ENCODE measurements around the gene TJP3.

TJP3 gene

DNA sequence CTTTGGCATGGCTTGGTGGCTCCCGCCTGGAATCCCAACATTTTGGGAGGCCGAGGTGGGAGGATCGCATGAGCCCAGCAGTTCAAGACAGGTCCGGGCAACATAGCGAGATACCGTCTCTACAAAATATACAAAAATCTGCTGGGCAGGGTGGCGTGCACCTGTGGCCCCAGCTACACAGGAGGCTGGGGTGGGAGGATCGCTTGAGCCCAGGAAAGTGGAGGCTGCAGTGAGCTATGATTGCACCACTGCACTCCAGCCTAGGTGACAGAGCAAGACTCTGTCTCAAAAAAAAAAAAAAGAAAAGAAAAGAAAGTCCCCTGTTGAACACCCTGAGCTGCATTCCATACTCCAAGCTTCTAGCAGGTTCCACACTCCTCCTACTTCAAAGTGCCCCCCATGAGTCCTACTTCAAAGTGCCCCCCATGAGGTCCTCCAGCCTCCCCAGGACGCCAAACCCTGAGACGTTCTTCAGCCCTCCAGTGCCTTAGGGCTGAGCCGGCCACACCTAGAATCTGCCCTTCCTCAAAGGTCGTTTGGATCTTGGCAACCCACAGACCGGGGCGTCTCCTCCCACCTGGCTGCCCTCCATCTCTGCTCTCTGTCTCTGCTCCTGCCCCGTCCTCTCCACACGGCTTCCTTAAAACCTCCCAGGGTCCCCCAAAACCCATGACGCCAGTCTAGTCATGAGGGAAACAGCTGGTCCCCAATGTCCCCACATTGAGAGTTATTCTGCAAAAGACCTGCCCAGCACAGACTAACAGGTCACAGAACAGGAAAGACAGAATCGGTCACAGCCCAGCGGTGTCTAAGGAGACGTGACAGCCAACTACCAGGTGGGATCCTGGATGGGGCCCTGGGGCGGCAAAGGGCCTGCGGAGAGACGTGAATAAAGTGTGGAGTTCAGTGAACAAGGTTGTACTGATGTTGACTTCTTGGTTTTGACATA, 4.8 kb downstream of the TJP3 start:
- Histone ChIP-seq H3F3A (ENCODE audit: control insufficient read depth, insufficient read depth) (no peaks in the 10 kb centered on the region), H3K27ac (ENCODE audit: low read depth, low read length) (no peak overlapping the region), H3K36me3 (ENCODE audit: control insufficient read depth, low read length) (no peaks in the 10 kb centered on the region), H3K4me3 (ENCODE audit: low read length) (no peak overlapping the region), H3K27me3 (ENCODE audit: control insufficient read depth, low read length) (peaks cover 6% of the 10 kb centered on the region; the same call in 1 of the 2 replicates), H3K9me2 (replicated peaks; ENCODE audit: control insufficient read depth, low read length) (no peaks in the 10 kb centered on the region), H3K79me2 (ENCODE audit: control insufficient read depth, low read length) (no peaks in the 10 kb centered on the region), H4K20me1 (ENCODE audit: control insufficient read depth, insufficient read depth, low read depth, low read length) (no peaks in the 10 kb centered on the region), H3K4me2 (ENCODE audit: low read length) (no peak overlapping the region), H3K9me3 (ENCODE audit: control insufficient read depth, insufficient read depth, low read length) (no peaks in the 10 kb centered on the region), H3K4me1 (ENCODE audit: control insufficient read depth, low read length) (no peaks in the 10 kb centered on the region)
- TF ChIP-seq EZH2phosphoT487 (IDR thresholded peaks at IDR 0.05; ENCODE audit: borderline replicate concordance, low read length) = no peak
- TF ChIP-seq, protein P1, sequence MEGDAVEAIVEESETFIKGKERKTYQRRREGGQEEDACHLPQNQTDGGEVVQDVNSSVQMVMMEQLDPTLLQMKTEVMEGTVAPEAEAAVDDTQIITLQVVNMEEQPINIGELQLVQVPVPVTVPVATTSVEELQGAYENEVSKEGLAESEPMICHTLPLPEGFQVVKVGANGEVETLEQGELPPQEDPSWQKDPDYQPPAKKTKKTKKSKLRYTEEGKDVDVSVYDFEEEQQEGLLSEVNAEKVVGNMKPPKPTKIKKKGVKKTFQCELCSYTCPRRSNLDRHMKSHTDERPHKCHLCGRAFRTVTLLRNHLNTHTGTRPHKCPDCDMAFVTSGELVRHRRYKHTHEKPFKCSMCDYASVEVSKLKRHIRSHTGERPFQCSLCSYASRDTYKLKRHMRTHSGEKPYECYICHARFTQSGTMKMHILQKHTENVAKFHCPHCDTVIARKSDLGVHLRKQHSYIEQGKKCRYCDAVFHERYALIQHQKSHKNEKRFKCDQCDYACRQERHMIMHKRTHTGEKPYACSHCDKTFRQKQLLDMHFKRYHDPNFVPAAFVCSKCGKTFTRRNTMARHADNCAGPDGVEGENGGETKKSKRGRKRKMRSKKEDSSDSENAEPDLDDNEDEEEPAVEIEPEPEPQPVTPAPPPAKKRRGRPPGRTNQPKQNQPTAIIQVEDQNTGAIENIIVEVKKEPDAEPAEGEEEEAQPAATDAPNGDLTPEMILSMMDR (IDR thresholded peaks at IDR 0.05; ENCODE audit: low read depth, low read length, poor library complexity, severe bottlenecking) = no peak

DNA sequence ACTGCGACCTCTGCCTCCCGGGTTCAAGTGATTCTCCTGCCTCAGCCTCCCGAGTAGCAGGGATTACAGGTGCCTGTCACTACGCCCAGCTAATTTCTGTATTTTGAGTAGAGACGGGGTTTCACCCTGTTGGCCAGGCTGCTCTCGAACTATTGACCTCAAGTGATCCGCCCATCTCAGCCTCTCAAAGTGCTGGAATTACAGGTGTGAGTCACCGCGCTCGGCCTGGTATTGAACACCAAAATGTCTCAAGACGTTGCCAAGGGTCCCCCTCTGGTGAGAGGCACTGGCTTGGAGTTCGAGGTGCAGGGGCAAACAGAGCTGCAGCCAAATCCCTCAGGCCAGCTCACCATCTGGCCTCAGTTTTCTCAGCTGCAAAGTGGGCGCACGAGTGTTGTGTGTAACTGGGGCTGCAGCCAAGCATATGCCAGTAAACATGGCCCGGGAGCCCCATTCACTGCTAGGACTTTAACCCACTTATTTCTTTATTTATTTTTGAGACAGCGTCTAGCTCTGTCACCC, 8.0 kb downstream of the TJP3 start:
- TF ChIP-seq, protein P1 (IDR thresholded peaks at IDR 0.05; ENCODE audit: low read depth, low read length, poor library complexity, severe bottlenecking) = no peak
- no peak for TF ChIP-seq EZH2phosphoT487 (IDR thresholded peaks at IDR 0.05; ENCODE audit: borderline replicate concordance, low read length)
- no peaks in the 10 kb centered on the region for H3K79me2 ChIP-seq (ENCODE audit: control insufficient read depth, low read length)
- no peaks in the 10 kb centered on the region for H3K9me3 ChIP-seq (ENCODE audit: control insufficient read depth, insufficient read depth, low read length)
- H4K20me1 ChIP-seq (ENCODE audit: control insufficient read depth, insufficient read depth, low read depth, low read length) = no peaks in the 10 kb centered on the region
- H3K27ac ChIP-seq (ENCODE audit: low read depth, low read length) = no peak overlapping the region
- no peaks in the 10 kb centered on the region for H3K9me2 ChIP-seq (replicated peaks; ENCODE audit: control insufficient read depth, low read length)
- H3K36me3 ChIP-seq (ENCODE audit: control insufficient read depth, low read length) = no peaks in the 10 kb centered on the region
- no peaks in the 10 kb centered on the region for H3F3A ChIP-seq (ENCODE audit: control insufficient read depth, insufficient read depth)
- H3K4me2 ChIP-seq (ENCODE audit: low read length) = no peak overlapping the region
- H3K27me3 ChIP-seq (ENCODE audit: control insufficient read depth, low read length) = peaks cover 6% of the 10 kb centered on the region; the same call in 1 of the 2 replicates
- H3K4me1 ChIP-seq (ENCODE audit: control insufficient read depth, low read length) = no peaks in the 10 kb centered on the region
- no peak overlapping the region for H3K4me3 ChIP-seq (ENCODE audit: low read length)

DNA sequence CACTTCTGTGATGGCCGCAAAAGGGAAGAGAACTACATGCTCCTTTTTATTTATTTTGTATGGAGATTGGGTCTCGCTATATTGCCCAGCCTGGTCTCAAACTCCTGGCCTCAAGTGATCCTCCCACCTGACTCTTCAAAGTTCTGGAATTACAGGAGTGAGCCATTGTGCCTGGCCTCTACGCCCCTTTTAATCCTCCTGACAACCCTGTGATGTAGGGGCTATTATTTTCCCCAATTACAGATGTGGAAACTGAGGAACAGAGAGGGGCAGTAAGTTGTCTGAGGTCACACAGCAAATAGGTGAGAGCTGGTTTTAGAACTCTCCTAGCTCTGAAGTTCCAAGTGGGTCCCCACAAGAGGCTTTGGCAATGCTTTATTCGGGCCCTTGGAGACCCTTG, 11.7 kb downstream of the TJP3 start:
- H3K4me1 ChIP-seq (ENCODE audit: control insufficient read depth, low read length) = peaks cover 3% of the 10 kb centered on the region

More for the DNA sequence above, 11.7 kb downstream of the TJP3 start:
- no peak overlapping the region for H3K4me2 ChIP-seq (ENCODE audit: low read length)
- no peaks in the 10 kb centered on the region for H3K36me3 ChIP-seq (ENCODE audit: control insufficient read depth, low read length)
- no peak overlapping the region for H3K27ac ChIP-seq (ENCODE audit: low read depth, low read length)
- TF ChIP-seq EZH2phosphoT487 (IDR thresholded peaks at IDR 0.05; ENCODE audit: borderline replicate concordance, low read length) = no peak
- TF ChIP-seq, protein P1 (IDR thresholded peaks at IDR 0.05; ENCODE audit: low read depth, low read length, poor library complexity, severe bottlenecking) = no peak
- H4K20me1 ChIP-seq (ENCODE audit: control insufficient read depth, insufficient read depth, low read depth, low read length) = no peaks in the 10 kb centered on the region
- no peaks in the 10 kb centered on the region for H3K9me2 ChIP-seq (replicated peaks; ENCODE audit: control insufficient read depth, low read length)
- no peaks in the 10 kb centered on the region for H3F3A ChIP-seq (ENCODE audit: control insufficient read depth, insufficient read depth)
- H3K4me3 ChIP-seq (ENCODE audit: low read length) = no peak overlapping the region
- peaks cover 15% of the 10 kb centered on the region for H3K27me3 ChIP-seq (ENCODE audit: control insufficient read depth, low read length)
- H3K9me3 ChIP-seq (ENCODE audit: control insufficient read depth, insufficient read depth, low read length) = no peaks in the 10 kb centered on the region
- no peaks in the 10 kb centered on the region for H3K79me2 ChIP-seq (ENCODE audit: control insufficient read depth, low read length)

Data from DOHH2 (cell line).